Neural cell (in vitro differentiated cells): ENCODE results near the gene COL15A1. TPM values are rescaled to one million over a fixed set of nuclear protein-coding genes. Genes with fewer than 3 reads are reported as not detected.

Source experiments
- H2AFZ ChIP-seq: fragments of 200-600, 300-800 bp; sonication (generic), shearing (Covaris generic); 2 replicates; pipeline ENCODE4 v1.6.0; 2014; ENCODE audit warnings: low read depth, mild to moderate bottlenecking, antibody characterized with exemption, low read length, moderate library complexity
- H3F3A ChIP-seq: fragments of 200-600 bp; shearing (Covaris generic); 2 replicates; pipeline ENCODE4 v1.6.1; 2016; ENCODE audit warnings: mild to moderate bottlenecking, moderate library complexity, mixed read lengths, antibody characterized with exemption, low read length; ENCODE audit not compliant: insufficient read depth, poor library complexity, severe bottlenecking
- H3K27ac ChIP-seq: fragments of 200-600, 300-800 bp; sonication (generic), shearing (Covaris generic); 2 replicates; pipeline ENCODE4 v1.5.1; 2014; ENCODE audit warnings: mild to moderate bottlenecking, low read length, moderate library complexity
- H3K27me3 ChIP-seq: fragments of 300-800, 200-600 bp; sonication (generic), shearing (Covaris generic); 2 replicates; pipeline ENCODE4 v1.6.0; 2014; ENCODE audit warnings: mild to moderate bottlenecking, low read depth, low read length, moderate library complexity; ENCODE audit not compliant: insufficient read depth
- H3K36me3 ChIP-seq: fragments of 300-800, 200-600 bp; sonication (generic), shearing (Covaris generic); 2 replicates; pipeline ENCODE4 v1.5.1; 2014; ENCODE audit warnings: mild to moderate bottlenecking, antibody characterized with exemption, low read length, moderate library complexity; ENCODE audit not compliant: insufficient read depth
- H3K4me2 ChIP-seq: fragments of 300-800, 200-600 bp; sonication (generic), shearing (Covaris generic); 2 replicates; pipeline ENCODE4 v1.6.0; 2014; ENCODE audit warnings: mild to moderate bottlenecking, low read length
- H3K4me3 ChIP-seq: fragments of 300-800, 200-600 bp; sonication (generic), shearing (Covaris generic); 2 replicates; pipeline ENCODE4 v1.5.1; 2014; ENCODE audit warnings: mild to moderate bottlenecking, low read length, moderate library complexity
- H3K79me2 ChIP-seq: fragments of 200-600 bp; shearing (Covaris generic); replicated peaks from 2 replicates; pipeline ENCODE4 v1.6.0; 2014; ENCODE audit warnings: mild to moderate bottlenecking, low read length, moderate library complexity; ENCODE audit not compliant: insufficient read depth
- H3K9ac ChIP-seq: fragments of 300-800, 200-600 bp; sonication (generic), shearing (Covaris generic); 2 replicates; pipeline ENCODE4 v1.6.1; 2016; ENCODE audit warnings: mild to moderate bottlenecking, low read length, mixed read lengths
- H3K9me2 ChIP-seq: fragments of 200-600 bp; shearing (Covaris generic); 2 replicates; pipeline ENCODE4 v1.6.1; 2016; ENCODE audit warnings: mild to moderate bottlenecking, low read length, mixed read lengths; ENCODE audit not compliant: insufficient read depth
- H3K9me3 ChIP-seq: fragments of 200-600, 300-800 bp; sonication (generic), shearing (Covaris generic); 2 replicates; pipeline ENCODE4 v1.6.1; 2016; ENCODE audit warnings: mild to moderate bottlenecking, mixed run types, low read length, moderate library complexity, mixed read lengths
- H4K20me1 ChIP-seq: fragments of 200-600 bp; shearing (Covaris generic); 2 replicates; pipeline ENCODE4 v1.6.1; 2016; ENCODE audit warnings: mild to moderate bottlenecking, mixed run types; ENCODE audit not compliant: insufficient read depth
- CTCF ChIP-seq: fragments of 450-650 bp; IDR thresholded peaks from 2 replicates; pipeline ENCODE4 v1.5.1; 2014; ENCODE audit warnings: antibody characterized with exemption, mild to moderate bottlenecking, moderate library complexity; ENCODE audit not compliant: poor library complexity, severe bottlenecking
- EP300 ChIP-seq: fragments of 450-650 bp; conservative IDR thresholded peaks from 2 replicates; pipeline ENCODE4 v1.6.1; 2014; ENCODE audit warnings: antibody characterized with exemption, mild to moderate bottlenecking, moderate library complexity; ENCODE audit not compliant: poor library complexity, severe bottlenecking
- EZH2 ChIP-seq: fragments of 200-600, 300-800 bp; shearing (Covaris generic), sonication (generic); IDR thresholded peaks from 2 replicates; pipeline ENCODE4 v1.6.1; 2014; ENCODE audit warnings: antibody characterized with exemption, low read length, borderline replicate concordance, mild to moderate bottlenecking; ENCODE audit not compliant: insufficient read depth, poor library complexity, severe bottlenecking
- MXI1 ChIP-seq: fragments of 450-650 bp; conservative IDR thresholded peaks from 2 replicates; pipeline ENCODE4 v1.6.1; 2014; ENCODE audit warnings: antibody characterized with exemption, mild to moderate bottlenecking; ENCODE audit not compliant: poor library complexity, severe bottlenecking
- POLR2AphosphoS5 ChIP-seq: IDR thresholded peaks from 2 replicates; pipeline ENCODE4 v1.6.1; 2012
- RAD21 ChIP-seq: fragments of 450-650 bp; conservative IDR thresholded peaks from 2 replicates; pipeline ENCODE4 v1.6.1; 2014; ENCODE audit warnings: antibody characterized with exemption, mild to moderate bottlenecking, moderate library complexity
- REST ChIP-seq: IDR thresholded peaks from 2 replicates; pipeline ENCODE4 v1.6.1; 2012; ENCODE audit warnings: borderline replicate concordance
- SMC3 ChIP-seq: fragments of 450-650 bp; conservative IDR thresholded peaks from 2 replicates; pipeline ENCODE4 v1.6.1; 2014; ENCODE audit warnings: antibody characterized with exemption, mild to moderate bottlenecking, moderate library complexity; ENCODE audit not compliant: poor library complexity
- TAF1 ChIP-seq: IDR thresholded peaks from 2 replicates; pipeline ENCODE4 v1.6.1; 2012; ENCODE audit warnings: low read depth
- polyA plus RNA-seq: library from polyadenylated mRNA; depleted of rRNA; stranded (reverse); fragments of >200 nt; gene quantifications from 2 replicates; pipeline ENCODE4 v1.2.3, GENCODE V29; 2014

COL15A1 gene
- polyA plus RNA-seq, 1 donor from 2014 or later = 2.8 TPM

GRCh38 chr9:99050292-99050911 lies 106.7 kb downstream of the COL15A1 start:
- no peaks in the 10 kb centered on the region for H3K9me2 ChIP-seq
- H3K4me2 ChIP-seq = no peak overlapping the region
- no peaks in the 10 kb centered on the region for H3F3A ChIP-seq
- no peak overlapping the region for H3K27ac ChIP-seq
- no peaks in the 10 kb centered on the region for H3K36me3 ChIP-seq
- H3K79me2 ChIP-seq = no peaks in the 10 kb centered on the region
- no peak overlapping the region for H3K9ac ChIP-seq
- H3K9me3 ChIP-seq = no peaks in the 10 kb centered on the region
- no peak for TF ChIP-seq REST
- no peak for TF ChIP-seq RAD21
- TF ChIP-seq MXI1 = no peak
- TF ChIP-seq EP300 = no peak
- TF ChIP-seq SMC3 = no peak
- TF ChIP-seq EZH2 = no peak
- no peak for TF ChIP-seq TAF1
- TF ChIP-seq CTCF = no peak
- no peak for TF ChIP-seq POLR2AphosphoS5
- H3K4me3 ChIP-seq = no peak overlapping the region
- no peaks in the 10 kb centered on the region for H3K27me3 ChIP-seq
- H4K20me1 ChIP-seq = no peaks in the 10 kb centered on the region
- no peak overlapping the region for H2AFZ ChIP-seq

- TF ChIP-seq TAF1 (no peak), EP300 (no peak), RAD21 (no peak), MXI1 (no peak), POLR2AphosphoS5 (no peak), EZH2 (no peak), SMC3 (no peak), REST (no peak), CTCF (no peak)
- H3K27me3 ChIP-seq = no peaks in the 10 kb centered on the region
- H3F3A ChIP-seq = no peaks in the 10 kb centered on the region
- H4K20me1 ChIP-seq = no peaks in the 10 kb centered on the region
- H3K27ac ChIP-seq = no peak overlapping the region
- H3K4me2 ChIP-seq = no peak overlapping the region
- H3K9me2 ChIP-seq = no peaks in the 10 kb centered on the region
- no peak overlapping the region for H2AFZ ChIP-seq
- no peaks in the 10 kb centered on the region for H3K79me2 ChIP-seq
- no peaks in the 10 kb centered on the region for H3K9me3 ChIP-seq
- no peak overlapping the region for H3K9ac ChIP-seq
- no peak overlapping the region for H3K4me3 ChIP-seq
- no peaks in the 10 kb centered on the region for H3K36me3 ChIP-seq
These were observed 107.2 kb downstream of the COL15A1 start for GRCh38 chr9:99050924-99051323.
